Ishikawa (cell line): ENCODE measurements around the gene FTH1.

Experiments used
- CEBPB ChIP-seq: IDR thresholded peaks from 2 replicates; pipeline ENCODE4 v1.6.1; 2012
- CREB1 ChIP-seq: IDR thresholded peaks from 2 replicates; pipeline ENCODE4 v1.6.1; 2012; ENCODE audit warnings: low read depth
- EGR1 ChIP-seq: IDR thresholded peaks from 2 replicates; pipeline ENCODE4 v1.6.1; 2012
- EP300 ChIP-seq: IDR thresholded peaks from 2 replicates; pipeline ENCODE4 v1.6.1; 2012; ENCODE audit warnings: borderline replicate concordance
- FOXM1 ChIP-seq: IDR thresholded peaks from 2 replicates; pipeline ENCODE4 v1.6.1; 2012; ENCODE audit warnings: low read depth, borderline replicate concordance
- NFIC ChIP-seq: IDR thresholded peaks from 2 replicates; pipeline ENCODE4 v1.6.1; 2012
- RAD21 ChIP-seq: IDR thresholded peaks from 2 replicates; pipeline ENCODE4 v1.6.1; 2012; ENCODE audit warnings: low read depth
- TAF1 ChIP-seq: IDR thresholded peaks from 2 replicates; pipeline ENCODE4 v1.6.1; 2012; ENCODE audit warnings: low read depth, mild to moderate bottlenecking
- TCF12 ChIP-seq: IDR thresholded peaks from 2 replicates; pipeline ENCODE4 v1.6.1; 2012; ENCODE audit warnings: low read depth
- TEAD4 ChIP-seq: IDR thresholded peaks from 2 replicates; pipeline ENCODE4 v1.6.1; 2012
- YY1 ChIP-seq: IDR thresholded peaks from 2 replicates; pipeline ENCODE4 v1.6.1; 2012; ENCODE audit warnings: low read depth
- ZBTB7A ChIP-seq: IDR thresholded peaks from 2 replicates; pipeline ENCODE4 v1.6.1; 2012; ENCODE audit warnings: low read depth
- TF ChIP-seq, protein P1 (sequence below): IDR thresholded peaks from 2 replicates; pipeline ENCODE4 v1.6.1; 2012
- TF ChIP-seq, protein P2 (sequence below): IDR thresholded peaks from 2 replicates; pipeline ENCODE4 v1.6.1; 2012
- TF ChIP-seq, protein P3 (sequence below): IDR thresholded peaks from 2 replicates; pipeline ENCODE4 v1.6.1; 2012; ENCODE audit warnings: low read depth, mild to moderate bottlenecking

The FTH1 gene

DNA sequence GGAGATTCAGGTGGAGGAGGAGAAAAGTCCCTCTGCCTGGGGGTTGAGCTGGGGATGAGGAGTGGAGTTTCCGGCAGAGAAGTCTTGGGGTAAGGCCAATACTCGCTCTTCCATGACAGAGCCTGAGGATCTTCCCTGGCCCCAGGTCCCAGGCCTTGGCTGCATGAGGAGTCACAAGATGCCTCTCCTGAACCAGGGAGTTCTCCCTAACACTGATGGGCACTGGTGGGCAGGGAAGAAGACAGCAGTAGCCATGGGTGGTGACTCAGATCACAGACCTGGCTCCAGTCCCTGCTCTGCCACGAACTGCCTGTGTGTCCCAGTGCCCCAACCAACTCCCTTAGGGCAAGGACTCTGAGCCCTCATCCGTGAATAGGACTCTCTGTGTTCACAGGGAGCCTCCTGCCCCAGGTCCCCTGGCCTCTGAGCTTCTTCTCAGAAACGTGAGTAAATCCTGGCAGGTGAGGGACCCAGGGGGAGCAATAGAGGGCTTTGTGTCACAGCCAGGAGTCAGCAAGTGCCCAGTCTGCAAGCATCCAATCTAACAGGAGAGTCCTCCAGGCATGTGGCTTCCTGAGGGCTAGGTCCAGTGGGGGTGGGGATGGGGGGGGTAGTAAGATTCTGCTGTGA, 45.5 kb upstream of the FTH1 start:
- TF ChIP-seq EGR1 (no peak), RAD21 (no peak)

DNA sequence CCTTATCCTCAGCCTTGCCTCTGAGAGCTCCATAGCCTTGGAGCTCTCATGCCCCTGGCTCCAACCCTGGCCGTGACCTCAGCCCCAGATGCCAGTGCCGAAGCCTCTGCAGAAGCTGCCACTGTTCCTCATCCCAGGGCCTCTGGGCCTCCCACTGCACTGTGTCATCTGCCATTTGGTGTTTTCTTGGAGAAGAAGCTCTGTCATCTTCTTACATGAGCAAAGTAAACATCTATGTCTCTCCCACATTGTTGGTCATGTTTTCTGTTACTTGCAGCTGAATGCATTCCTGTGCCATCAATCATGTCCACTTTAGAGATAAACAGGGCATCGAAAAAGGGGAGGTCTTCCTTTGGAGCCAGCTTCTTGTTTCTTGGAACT, 45.0 kb upstream of the FTH1 start:
- no peak for TF ChIP-seq EP300
- TF ChIP-seq, protein P1, sequence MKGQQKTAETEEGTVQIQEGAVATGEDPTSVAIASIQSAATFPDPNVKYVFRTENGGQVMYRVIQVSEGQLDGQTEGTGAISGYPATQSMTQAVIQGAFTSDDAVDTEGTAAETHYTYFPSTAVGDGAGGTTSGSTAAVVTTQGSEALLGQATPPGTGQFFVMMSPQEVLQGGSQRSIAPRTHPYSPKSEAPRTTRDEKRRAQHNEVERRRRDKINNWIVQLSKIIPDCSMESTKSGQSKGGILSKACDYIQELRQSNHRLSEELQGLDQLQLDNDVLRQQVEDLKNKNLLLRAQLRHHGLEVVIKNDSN = no peak

DNA sequence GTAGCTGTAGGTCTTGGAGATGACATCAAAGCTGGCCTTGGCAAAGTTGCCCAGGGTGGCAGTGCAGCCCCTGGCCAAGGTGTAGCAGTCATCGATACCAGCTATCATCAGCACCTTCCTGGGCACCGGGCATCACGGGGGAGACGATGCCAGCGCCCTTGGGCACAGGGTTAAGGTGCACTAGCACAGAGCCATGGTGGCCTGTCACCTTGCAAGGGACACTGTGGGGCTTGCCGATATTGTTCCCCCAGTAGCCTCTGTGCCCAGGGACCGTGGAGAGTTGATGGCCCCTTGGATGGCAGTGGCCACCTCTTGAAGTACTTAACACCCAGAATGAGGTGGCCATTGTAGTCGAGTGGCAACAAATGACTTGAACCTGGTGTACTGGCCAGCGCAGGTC, 44.4 kb upstream of the FTH1 start:
- TF ChIP-seq EP300 = no peak
- TF ChIP-seq ZBTB7A = no peak
- TF ChIP-seq, protein P2, sequence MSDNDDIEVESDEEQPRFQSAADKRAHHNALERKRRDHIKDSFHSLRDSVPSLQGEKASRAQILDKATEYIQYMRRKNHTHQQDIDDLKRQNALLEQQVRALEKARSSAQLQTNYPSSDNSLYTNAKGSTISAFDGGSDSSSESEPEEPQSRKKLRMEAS = no peak
- TF ChIP-seq, protein P1 = no peak
- no peak for TF ChIP-seq TEAD4
- TF ChIP-seq YY1 = no peak
- TF ChIP-seq RAD21 = no peak
- no peak for TF ChIP-seq EGR1
- no peak for TF ChIP-seq FOXM1
- no peak for TF ChIP-seq CREB1
- TF ChIP-seq, protein P3, sequence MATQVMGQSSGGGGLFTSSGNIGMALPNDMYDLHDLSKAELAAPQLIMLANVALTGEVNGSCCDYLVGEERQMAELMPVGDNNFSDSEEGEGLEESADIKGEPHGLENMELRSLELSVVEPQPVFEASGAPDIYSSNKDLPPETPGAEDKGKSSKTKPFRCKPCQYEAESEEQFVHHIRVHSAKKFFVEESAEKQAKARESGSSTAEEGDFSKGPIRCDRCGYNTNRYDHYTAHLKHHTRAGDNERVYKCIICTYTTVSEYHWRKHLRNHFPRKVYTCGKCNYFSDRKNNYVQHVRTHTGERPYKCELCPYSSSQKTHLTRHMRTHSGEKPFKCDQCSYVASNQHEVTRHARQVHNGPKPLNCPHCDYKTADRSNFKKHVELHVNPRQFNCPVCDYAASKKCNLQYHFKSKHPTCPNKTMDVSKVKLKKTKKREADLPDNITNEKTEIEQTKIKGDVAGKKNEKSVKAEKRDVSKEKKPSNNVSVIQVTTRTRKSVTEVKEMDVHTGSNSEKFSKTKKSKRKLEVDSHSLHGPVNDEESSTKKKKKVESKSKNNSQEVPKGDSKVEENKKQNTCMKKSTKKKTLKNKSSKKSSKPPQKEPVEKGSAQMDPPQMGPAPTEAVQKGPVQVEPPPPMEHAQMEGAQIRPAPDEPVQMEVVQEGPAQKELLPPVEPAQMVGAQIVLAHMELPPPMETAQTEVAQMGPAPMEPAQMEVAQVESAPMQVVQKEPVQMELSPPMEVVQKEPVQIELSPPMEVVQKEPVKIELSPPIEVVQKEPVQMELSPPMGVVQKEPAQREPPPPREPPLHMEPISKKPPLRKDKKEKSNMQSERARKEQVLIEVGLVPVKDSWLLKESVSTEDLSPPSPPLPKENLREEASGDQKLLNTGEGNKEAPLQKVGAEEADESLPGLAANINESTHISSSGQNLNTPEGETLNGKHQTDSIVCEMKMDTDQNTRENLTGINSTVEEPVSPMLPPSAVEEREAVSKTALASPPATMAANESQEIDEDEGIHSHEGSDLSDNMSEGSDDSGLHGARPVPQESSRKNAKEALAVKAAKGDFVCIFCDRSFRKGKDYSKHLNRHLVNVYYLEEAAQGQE = no peak
- TF ChIP-seq NFIC = no peak
- TF ChIP-seq CEBPB = no peak
- TF ChIP-seq TCF12 = no peak
- no peak for TF ChIP-seq TAF1

DNA sequence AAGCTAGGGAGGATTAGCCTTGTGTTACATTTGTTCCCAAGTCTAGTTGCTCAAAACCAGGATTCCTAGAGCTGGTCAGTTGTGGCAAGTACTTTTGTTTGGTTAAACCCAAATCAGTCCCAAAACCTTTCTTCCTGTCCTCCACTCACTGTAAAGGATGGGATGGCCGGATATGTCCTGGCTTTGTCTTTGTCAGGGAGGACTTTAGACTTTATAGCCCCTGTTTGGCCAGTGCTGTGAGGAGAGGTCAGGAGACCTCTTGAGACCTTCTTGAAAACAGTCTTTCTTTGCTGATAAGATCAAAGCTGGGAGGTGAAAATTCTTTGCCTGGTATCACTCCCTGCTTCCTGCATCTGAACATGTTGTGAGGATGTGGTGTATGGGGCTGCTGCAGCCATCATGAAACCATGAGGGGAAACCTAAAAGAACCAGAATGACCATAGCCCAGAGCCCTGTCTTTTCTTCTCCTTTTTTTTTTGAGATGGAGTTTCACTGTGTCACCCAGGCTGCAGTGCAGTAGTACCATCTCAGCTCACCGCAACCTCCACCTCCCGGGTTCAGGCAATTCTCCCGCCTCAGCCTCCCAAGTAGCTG, 43.6 kb upstream of the FTH1 start:
- TF ChIP-seq, protein P2 = no peak
- TF ChIP-seq NFIC = no peak

DNA sequence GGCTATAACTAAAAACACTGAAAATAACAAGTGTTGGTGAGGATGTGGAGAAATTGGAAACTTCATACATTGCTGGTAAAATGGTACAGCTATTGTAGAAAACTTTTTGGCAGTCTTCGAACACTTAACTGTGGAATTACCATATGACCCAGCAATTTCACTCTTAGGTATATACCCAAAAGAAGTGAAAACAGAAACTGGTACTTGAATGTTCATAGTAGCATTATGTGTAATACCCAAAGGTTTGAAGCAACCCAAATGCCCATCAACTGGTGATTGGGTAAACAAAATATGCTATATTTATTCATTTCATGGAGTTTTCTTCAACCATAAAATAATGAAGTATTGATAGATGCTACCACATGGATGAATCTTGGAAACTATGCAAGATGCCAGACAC, 40.8 kb upstream of the FTH1 start:
- TF ChIP-seq, protein P1 = no peak
- TF ChIP-seq TAF1 (no peak), TEAD4 (no peak), FOXM1 (no peak), EGR1 (no peak), ZBTB7A (no peak)
- TF ChIP-seq, protein P3 = no peak

DNA sequence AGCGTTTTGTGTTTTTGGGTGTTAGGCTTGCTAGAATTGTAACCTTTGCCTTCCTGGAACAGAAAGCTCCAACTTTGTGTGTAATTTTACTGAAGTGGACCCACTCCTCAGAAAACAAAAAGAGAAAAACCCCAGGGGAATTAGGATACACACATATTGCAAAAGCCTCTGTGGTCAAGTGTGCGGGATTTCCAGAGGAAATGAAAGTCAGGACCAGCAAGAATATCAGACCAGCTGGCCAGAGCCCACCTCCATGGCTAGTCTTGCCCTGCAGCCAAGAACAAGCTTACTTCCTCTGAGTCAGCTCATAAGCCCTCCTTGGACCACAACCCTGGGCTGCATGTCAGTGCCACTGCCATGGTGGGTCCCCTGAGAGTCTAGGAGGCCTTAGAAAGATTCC, 37.0 kb upstream of the FTH1 start:
- TF ChIP-seq CREB1 = no peak

DNA sequence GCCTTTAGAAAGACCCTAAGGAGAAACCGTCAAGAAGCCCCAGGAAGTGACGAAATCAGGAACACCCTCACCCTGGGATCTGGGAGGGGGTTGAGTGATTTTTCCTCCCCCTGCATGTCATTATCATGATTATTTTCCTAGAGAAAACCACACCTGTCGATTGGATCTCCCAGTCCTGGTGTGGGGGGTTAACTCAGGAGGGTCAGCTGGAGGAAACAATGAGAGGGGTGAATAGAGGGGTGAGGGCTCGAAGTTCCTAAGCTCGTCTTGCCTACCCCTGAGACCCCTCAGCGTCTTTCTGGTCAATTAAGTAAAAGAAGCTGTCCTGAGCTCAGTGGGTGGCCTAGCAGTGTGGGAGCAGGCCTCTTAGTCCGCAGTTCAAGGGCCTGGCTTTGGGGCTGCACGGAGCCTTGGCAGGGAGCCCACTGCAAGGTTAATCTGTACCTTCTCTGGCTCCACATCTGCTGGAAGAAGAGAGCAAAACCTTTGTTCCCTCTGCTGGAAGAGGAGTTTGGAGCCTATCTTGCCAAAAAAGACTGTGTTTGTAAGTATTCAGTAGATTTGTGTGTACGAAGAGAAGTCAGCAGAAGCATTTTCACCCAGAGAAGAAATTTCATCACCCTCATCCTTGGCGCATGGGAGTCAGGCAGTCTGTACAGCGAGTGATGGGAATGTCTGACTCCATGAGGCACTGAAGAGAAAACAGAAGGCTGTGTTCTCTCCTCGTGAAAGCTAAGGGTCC, 34.2 kb upstream of the FTH1 start:
- TF ChIP-seq, protein P2 = no peak
- TF ChIP-seq EP300 = no peak
- TF ChIP-seq RAD21 = no peak
- TF ChIP-seq TAF1 = no peak
- TF ChIP-seq EGR1 = no peak
- TF ChIP-seq NFIC = no peak
- no peak for TF ChIP-seq FOXM1
- no peak for TF ChIP-seq ZBTB7A
- TF ChIP-seq TEAD4 = no peak
- TF ChIP-seq TCF12 = no peak
- no peak for TF ChIP-seq YY1
- no peak for TF ChIP-seq CEBPB
- TF ChIP-seq, protein P3 = no peak
- TF ChIP-seq, protein P1 = no peak
